Measurements from ENCODE around the gene FTCD.
"Not testable (repeated sequence)": the region's sequence is repeated elsewhere in the genome, so short reads cannot be mapped to it uniquely, and the experiment has no call there.

The FTCD gene

GRCh38 chr21:46171996-46172862, 16.9 kb upstream of the FTCD start:
- DNase-seq (ENCODE audit: low spot score) = no peak

DNA sequence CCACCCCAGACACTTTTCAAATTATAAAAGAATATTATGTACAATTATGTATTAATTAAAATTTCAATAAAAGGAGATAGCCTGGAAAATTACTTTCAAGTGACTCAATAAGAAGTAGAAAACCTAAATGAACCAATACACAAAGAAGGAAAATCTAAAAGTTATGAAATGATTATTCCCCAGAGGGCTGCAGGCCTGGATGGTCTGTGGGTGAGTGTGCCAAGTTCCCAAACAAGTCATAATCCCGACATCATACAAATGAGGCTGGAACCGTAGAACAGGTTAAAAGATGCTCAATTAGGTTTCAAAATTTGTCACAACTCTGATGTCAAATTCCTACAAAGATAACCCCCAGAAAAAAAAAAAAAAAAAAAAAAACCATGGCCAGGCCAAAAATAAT, 16.2 kb upstream of the FTCD start:
- DNase-seq (ENCODE audit: low spot score) = no peak

DNA sequence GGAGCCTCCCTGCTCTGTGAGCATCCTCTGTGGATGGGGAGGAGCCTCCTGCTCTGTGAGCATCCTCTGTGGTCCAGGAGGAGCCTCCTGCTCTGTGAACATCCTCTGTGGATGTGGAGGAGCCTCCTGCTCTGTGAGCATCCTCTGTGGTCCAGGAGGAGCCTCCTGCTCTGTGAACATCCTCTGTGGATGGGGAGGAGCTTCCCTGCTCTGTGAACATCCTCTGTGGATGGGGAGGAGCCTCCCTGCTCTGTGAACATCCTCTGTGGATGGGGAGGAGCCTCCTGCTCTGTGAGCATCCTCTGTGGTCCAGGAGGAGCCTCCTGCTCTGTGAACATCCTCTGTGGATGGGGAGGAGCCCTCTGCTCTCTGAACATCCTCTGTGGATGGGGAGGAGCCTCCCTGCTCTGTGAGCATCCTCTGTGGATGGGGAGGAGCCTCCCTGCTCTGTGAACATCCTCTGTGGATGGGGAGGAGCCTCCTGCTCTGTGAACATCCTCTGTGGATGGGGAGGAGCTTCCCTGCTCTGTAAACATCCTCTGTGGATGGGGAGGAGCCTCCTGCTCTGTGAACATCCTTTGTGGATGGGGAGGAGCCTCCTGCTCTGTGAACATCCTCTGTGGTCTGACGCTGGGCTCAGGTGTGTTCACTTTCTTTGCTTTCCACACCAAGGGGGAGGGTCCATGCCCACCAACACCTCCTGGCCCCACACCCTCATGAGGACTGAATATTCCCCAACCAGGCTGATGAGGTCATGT, 15.2 kb upstream of the FTCD start:
- not testable (repeated sequence) for DNase-seq (ENCODE audit: low spot score)

- DNase-seq (ENCODE audit: low spot score) = no peak
These were observed 13.4 kb upstream of the FTCD start for GRCh38 chr21:46168659-46169386.

DNA sequence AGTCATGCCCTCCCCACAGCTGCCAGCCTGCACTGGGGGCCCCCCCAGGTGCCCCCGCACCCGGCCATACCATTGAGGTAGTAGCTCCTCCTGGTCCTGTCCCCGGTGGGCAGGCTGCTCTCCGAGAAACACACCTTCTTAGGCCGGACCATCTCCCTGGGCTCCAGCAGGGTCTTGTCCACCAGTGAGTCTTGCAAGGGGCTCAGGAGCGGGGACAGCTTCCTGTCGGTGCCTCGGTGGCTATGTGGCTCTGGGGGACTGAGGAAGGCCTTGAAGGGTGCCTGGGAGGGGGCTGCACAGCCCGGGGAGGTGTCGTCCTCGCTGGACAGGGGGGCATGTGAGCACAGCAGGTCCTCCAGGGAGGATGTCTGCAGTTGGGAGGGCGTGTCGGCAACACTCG, 12.9 kb upstream of the FTCD start:
- DNase-seq (ENCODE audit: low spot score) = no peak

- no peak for DNase-seq (ENCODE audit: low spot score)
These were observed 9.7 kb upstream of the FTCD start for GRCh38 chr21:46165098-46165497.

DNA sequence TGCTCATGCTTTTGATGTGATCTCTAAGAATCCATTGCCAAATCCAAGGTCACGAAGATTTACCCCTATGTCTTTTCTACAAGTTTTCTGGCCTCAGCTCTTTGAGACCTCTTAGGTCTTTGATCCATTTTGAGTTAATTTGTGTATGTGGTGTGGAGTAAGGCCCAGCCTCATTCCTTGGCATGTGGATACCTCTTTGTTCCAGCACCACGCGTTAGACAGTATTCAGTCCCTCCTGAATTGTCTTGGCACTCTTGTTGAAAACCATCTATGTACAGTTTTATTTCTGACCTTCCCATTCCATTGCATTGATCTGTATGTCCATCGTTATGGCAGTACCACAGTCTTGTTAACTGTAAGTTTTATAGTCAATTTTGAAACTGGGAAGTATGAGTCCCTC, 8.0 kb upstream of the FTCD start:
- no peak for DNase-seq (ENCODE audit: low spot score)

- no peak for DNase-seq (ENCODE audit: low spot score)
These were observed 6.5 kb upstream of the FTCD start for GRCh38 chr21:46161633-46162592.

- no peak for DNase-seq (ENCODE audit: low spot score)
These were observed 5.7 kb upstream of the FTCD start for GRCh38 chr21:46160907-46161632.

GRCh38 chr21:46160657-46160906, 5.2 kb upstream of the FTCD start:
- DNase-seq (ENCODE audit: low spot score) = no peak

GRCh38 chr21:46159841-46160656, 4.7 kb upstream of the FTCD start:
- no peak for DNase-seq (ENCODE audit: low spot score)

- no peak for DNase-seq (ENCODE audit: low spot score)
These were observed 4.0 kb upstream of the FTCD start for GRCh38 chr21:46159390-46159789.

- no peak for DNase-seq (ENCODE audit: low spot score)
These were observed 3.4 kb upstream of the FTCD start for GRCh38 chr21:46158666-46159300.

GRCh38 chr21:46157987-46158451, 2.6 kb upstream of the FTCD start:
- no peak for DNase-seq (ENCODE audit: low spot score)

DNA sequence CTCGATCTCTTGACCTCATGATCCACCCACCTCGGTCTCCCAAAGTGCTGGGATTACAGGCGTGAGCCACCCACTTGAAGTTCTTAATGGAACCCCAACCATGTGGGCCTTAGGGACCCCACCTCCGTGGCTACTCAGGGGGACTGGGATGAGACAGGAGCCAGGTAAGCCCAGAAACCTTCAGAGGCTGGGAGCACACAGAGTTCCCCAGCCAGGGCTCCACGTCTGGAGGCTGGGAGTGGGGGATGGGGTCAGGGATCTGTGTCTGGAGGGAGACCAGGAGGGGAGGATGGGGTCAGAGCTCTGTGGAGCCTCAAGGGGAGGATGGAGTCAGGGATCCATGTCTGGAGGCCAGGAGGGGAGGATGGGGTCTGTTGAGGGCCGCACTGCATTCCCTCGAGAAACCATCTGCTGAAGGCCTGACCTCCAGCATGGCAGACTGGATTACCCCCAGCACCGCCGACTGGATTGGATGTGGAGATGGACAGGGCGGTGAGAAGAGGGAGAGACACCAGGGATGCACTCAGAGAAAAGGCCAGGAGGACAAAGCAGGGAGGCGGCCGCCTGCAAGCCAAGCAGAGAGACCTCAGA, 2.1 kb upstream of the FTCD start:
- no peak for DNase-seq (ENCODE audit: low spot score)

DNA sequence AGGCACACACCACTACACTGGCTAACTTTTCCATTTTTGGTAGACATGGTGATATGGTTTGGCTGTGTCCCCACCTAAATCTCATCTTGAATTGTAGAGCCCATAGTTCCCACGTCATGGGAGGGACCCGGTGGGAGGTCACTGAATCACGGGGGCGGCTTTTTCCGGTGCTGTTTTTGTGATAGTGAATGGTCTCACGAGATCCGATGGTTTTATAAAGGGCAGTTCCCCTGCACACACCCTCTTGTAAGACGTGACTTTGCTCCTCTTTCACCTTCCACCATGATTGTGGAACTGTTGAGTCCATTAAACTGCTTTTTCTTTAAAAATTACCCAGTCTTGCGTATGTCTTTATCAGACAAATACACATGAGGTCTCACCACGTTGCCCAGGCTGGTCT, 1.3 kb upstream of the FTCD start:
- no peak for DNase-seq (ENCODE audit: low spot score)

DNA sequence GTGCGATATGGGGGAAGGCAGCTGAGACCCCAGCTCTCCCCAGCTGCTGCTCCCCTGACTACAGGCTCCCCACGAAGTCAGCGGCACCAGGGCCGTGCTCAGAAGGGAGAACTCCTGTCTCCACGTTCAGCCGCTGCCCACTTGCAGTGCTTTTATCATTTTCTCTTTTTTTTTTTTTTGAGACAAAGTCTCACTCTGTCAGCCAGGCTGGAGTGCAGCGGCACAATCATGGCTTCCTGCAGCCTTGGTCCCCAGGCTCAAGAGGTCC, 933 bp upstream of the FTCD start:
- DNase-seq (ENCODE audit: low spot score) = no peak

DNA sequence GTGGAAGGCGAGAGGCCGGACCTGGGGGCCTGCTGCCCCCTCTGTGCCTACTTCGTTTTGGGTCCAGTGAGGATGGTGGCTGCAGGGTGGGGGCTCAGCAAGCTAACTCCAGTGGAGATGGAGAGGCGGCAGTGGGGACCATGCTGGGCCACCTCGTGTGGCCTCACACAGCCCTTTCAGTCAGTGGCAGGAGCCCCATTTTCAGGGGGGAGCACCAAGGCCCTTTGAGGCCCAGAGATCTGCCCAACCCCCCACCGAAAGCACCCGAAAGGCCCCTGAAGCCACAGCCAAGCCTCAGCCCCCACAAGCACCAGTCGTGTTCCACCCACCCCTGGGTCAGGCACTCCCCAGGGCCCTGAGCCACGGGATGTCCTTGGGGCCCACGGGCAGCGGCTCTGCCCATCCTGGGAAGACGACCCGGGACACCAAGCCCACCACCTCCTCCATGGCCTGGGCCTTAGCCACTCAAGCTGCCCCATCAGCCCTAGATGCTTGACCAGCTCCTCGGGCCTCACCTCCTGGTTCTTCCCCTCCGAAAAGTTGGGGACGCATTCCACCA, 345 bp downstream of the FTCD start:
- no peak for DNase-seq (ENCODE audit: low spot score)
